Lung (tissue), 12 donors: ENCODE measurements around the gene MOSPD3. TPM values are rescaled to one million over a fixed set of nuclear protein-coding genes. Genes with fewer than 3 reads are reported as not detected.
A peak's percentile ranks its signal among the peaks of the same experiment; 100 is the strongest.

ENCODE experiments used
- ATAC-seq: fragments of 200-7000 bp; cut with Tn5 transposase; one replicate; pipeline ENCODE4 v1.9.1; 2020; ENCODE audit warnings: moderate number of reproducible peaks; ENCODE audit not compliant: insufficient read depth, low FRiP score
- DNase-seq, 3 donors: peaks; one replicate each; pipeline ENCODE4 v3.0.0-alpha.2; 2013 to 2017
- H3K27ac ChIP-seq, 2 donors: one replicate each; pipeline ENCODE4 v1.5.1; 2013; ENCODE audit warnings: mild to moderate bottlenecking in 2 of 2, moderate library complexity in 2 of 2, control low read depth in 1 of 2, inconsistent platforms in 1 of 2, low read depth in 1 of 2, low read length in 1 of 2
- H3K27me3 ChIP-seq, 3 donors: one replicate each; pipeline ENCODE4 v1.5.1; 2013; ENCODE audit warnings: low read length in 2 of 3; ENCODE audit not compliant: control insufficient read depth in 3 of 3, insufficient read depth in 3 of 3
- H3K36me3 ChIP-seq, 4 donors: one replicate each; pipeline ENCODE4 v1.5.1; 2013; ENCODE audit warnings: low read length in 4 of 4, mild to moderate bottlenecking in 1 of 4, moderate library complexity in 1 of 4; ENCODE audit not compliant: control insufficient read depth in 4 of 4, insufficient read depth in 4 of 4
- H3K4me1 ChIP-seq, 5 donors: one replicate each; pipeline ENCODE4 v1.5.1; 2013; ENCODE audit warnings: low read length in 5 of 5, mild to moderate bottlenecking in 2 of 5, moderate library complexity in 1 of 5; ENCODE audit not compliant: control insufficient read depth in 5 of 5, insufficient read depth in 5 of 5
- H3K4me3 ChIP-seq: one replicate; pipeline ENCODE4 v1.5.1; 2013; ENCODE audit warnings: mild to moderate bottlenecking, control low read depth, moderate library complexity
- H3K9ac ChIP-seq, 2 donors: one replicate each; pipeline ENCODE4 v1.5.1; 2013; ENCODE audit warnings: low read length in 2 of 2, control low read depth in 1 of 2; ENCODE audit not compliant: insufficient read depth in 1 of 2
- H3K9me3 ChIP-seq, 4 donors: one replicate each; pipeline ENCODE4 v1.5.1; 2013; ENCODE audit warnings: low read length in 3 of 4, mild to moderate bottlenecking in 1 of 4, moderate library complexity in 1 of 4; ENCODE audit not compliant: control insufficient read depth in 4 of 4, insufficient read depth in 3 of 4
- WGBS, 2 donors: extraction: QIAGEN DNeasy Blood & Tissue Kit; methylation state at CpG; one replicate each; pipeline ENCODE4 v1.1.7; 2013; 5-methylcytosine and 5-hydroxymethylcytosine counted together
- polyA plus RNA-seq, 2 donors: library from polyadenylated mRNA; stranded (reverse); fragments of 200-250 nt; gene quantifications; one replicate each; pipeline ENCODE4 v1.2.1, GENCODE V29; 2013
- total RNA-seq, 2 donors: library from RNA; depleted of rRNA in 1 of 2; stranded (reverse); fragments of >200 nt in 1 of 2; gene quantifications; one replicate each; pipeline ENCODE4 v1.2.1, GENCODE V29; 2014 to 2021
- TF ChIP-seq, protein P1 (sequence below): IDR thresholded peaks from 2 replicates; pipeline ENCODE4 v1.5.1; 2012; ENCODE audit warnings: mild to moderate bottlenecking; ENCODE audit errors: control extremely low read depth, extremely low read depth
- donor health status: control.
- donor health status: control.
- donor health status: Bipolar disorder and iron deficiency.
- donor health status: healthy.
- donor health status: DM: yes; HTN: yes; CAD: no.

The MOSPD3 gene
- total and polyA plus RNA-seq, 4 donors, result 13.2 to 26.9 (median 17.1) TPM

DNA sequence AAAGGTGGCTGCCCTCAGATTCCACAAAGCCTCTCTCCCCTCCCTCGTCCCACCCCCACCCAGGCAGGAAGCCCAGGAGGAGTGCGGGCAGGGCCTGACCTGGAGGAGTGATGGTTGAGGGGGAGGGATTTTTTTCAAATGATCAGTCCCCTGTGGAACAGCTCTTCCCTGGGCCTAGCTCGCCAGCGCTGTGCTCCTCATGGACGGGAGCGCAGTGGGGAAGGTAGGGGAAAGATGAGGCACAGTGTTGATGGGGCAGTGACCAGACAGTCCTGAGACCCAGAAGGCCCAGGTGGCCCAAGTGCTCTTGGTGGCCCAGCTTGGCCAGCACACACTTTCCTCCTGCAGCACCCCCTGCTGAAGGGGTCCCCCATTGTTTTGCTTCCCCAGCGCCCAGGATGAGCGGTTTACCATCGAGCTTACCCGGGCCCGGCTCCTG is 47.2 kb upstream of the MOSPD3 start:
- Histone ChIP-seq H3K4me3 (no peak overlapping the region), H3K27me3 (no peaks in the 10 kb centered on the region), H3K4me1 (peaks cover 0 to 11% (median 3%) of the 10 kb centered on the region in 5 donors), H3K36me3 (peaks cover 0 to 17% (median 0%) of the 10 kb centered on the region in 4 donors), H3K9me3 (no peaks in the 10 kb centered on the region), H3K9ac (no peak overlapping the region), H3K27ac (no peak overlapping the region)
- 92 to 95% methylated on average over 11 of the region's 11 CpGs for WGBS, 2 donors
- DNase-seq, result no peak
- ATAC-seq, result no peak
- TF ChIP-seq, protein P1, sequence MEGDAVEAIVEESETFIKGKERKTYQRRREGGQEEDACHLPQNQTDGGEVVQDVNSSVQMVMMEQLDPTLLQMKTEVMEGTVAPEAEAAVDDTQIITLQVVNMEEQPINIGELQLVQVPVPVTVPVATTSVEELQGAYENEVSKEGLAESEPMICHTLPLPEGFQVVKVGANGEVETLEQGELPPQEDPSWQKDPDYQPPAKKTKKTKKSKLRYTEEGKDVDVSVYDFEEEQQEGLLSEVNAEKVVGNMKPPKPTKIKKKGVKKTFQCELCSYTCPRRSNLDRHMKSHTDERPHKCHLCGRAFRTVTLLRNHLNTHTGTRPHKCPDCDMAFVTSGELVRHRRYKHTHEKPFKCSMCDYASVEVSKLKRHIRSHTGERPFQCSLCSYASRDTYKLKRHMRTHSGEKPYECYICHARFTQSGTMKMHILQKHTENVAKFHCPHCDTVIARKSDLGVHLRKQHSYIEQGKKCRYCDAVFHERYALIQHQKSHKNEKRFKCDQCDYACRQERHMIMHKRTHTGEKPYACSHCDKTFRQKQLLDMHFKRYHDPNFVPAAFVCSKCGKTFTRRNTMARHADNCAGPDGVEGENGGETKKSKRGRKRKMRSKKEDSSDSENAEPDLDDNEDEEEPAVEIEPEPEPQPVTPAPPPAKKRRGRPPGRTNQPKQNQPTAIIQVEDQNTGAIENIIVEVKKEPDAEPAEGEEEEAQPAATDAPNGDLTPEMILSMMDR, result no peak

DNA sequence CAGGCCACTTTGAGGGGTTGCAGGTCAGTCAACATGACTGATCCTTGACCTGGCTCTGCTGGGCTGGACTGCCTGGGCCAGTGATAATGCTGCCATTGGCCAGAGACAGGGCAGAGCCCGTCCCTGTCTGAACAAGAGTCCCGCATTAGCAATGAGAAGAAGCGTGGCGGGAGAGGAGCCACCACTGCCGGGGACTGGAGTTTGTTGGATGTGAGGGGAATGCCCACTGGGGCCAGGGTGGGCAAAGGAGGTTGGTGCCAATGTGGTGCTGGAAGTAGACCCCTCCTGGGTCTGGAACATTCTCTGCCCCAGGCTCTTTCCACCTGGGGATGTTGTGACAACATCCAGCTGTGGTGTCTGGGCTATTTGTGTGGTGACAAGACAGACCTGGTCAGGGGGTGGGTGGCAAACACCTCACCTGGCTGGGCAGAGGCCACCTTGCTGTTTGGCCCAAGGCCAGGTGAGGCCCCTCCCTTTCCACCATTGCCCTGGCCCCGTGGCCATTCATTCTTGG is 46.3 kb upstream of the MOSPD3 start:
- WGBS, 2 donors, result 86 to 87% methylated on average over 6 of the region's 6 CpGs
- Histone ChIP-seq H3K4me3 (no peak overlapping the region), H3K36me3 (peaks cover 0 to 17% (median 0%) of the 10 kb centered on the region in 4 donors), H3K4me1 (peaks cover 0 to 16% (median 5%) of the 10 kb centered on the region in 5 donors), H3K27me3 (no peaks in the 10 kb centered on the region), H3K9ac (no peak overlapping the region), H3K27ac (no peak overlapping the region), H3K9me3 (no peaks in the 10 kb centered on the region)
- DNase-seq (no peak), ATAC-seq (no peak)
- TF ChIP-seq, protein P1, result no peak

DNA sequence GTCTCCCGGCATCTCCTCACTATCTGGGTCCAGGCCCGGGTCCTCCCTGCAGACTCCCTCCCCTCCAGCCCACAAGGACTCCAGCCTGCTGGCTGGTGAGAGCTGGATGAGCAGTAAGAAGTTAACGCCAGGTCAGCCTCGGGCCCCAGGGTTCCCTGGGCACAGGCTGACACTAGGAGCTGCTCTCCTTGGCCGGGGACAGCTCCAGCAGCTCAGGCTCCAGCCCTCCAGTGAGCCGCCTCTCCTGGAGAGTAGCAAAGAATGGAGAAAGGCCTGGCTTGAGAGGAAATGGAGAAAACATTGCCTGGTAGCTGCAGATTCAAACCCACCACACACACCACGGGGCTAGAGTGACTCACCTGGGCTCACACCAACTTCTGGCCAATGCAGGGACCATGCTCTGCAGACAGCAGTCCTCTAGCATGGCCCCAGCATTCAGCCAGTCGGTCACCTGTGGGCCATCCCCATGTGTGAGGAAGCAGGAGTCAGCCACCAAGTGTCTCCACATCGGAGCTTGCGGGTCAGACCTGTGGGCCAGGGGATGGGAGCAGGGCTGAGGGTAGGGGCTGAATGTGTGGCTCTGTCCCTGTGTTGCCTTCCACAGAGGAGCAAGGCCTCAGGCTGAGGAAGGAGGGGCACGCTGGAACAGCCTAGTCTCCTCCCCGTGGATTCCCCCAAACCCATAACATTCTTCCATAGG is 45.2 kb upstream of the MOSPD3 start:
- Histone ChIP-seq H3K36me3 (peaks cover 0 to 14% (median 0%) of the 10 kb centered on the region in 4 donors), H3K9ac (no peak overlapping the region), H3K27ac (peak overlapping the region in 1 of 2 donors; percentile 28), H3K4me3 (no peak overlapping the region), H3K9me3 (no peaks in the 10 kb centered on the region), H3K4me1 (peaks cover 0 to 19% (median 12%) of the 10 kb centered on the region in 5 donors), H3K27me3 (no peaks in the 10 kb centered on the region)
- 79 to 83% methylated on average over 12 of the region's 12 CpGs for WGBS, 2 donors
- ATAC-seq, result no peak
- DNase-seq, result no peak
- TF ChIP-seq, protein P1, result no peak
